Stimulated activated CD8-positive, alpha-beta memory T cell treated with anti-CD3 and anti-CD28 coated beads, Interleukin-4, amount 100 ng/mL, for 24 hours (primary cell): ENCODE results near the gene ZNF571.

ENCODE experiments used
- DNase-seq: peaks from one replicate; pipeline ENCODE4 v3.0.0-alpha.2; 2020; ENCODE audit warnings: low read depth

The ZNF571 gene

GRCh38 chr19:37594304-37594981 lies at the start of gene ZNF571, which contains the start of gene ZNF540:
ZNF571 (minus strand) TSS chr19:37594792; CDS start chr19:37586676, 8,116 bp downstream.
ZNF540 (plus strand) TSS chr19:37594876; CDS start chr19:37598448, 3,572 bp downstream.
- peak; percentile 87 for DNase-seq

GRCh38 chr19:37635076-37636056 lies 40.8 kb upstream of the ZNF571 start:
- DNase-seq = no peak

- DNase-seq = peak; percentile 38
Measured at GRCh38 chr19:37594982-37595382, 390 bp upstream of the ZNF571 start.

- no peak for DNase-seq
Measured at GRCh38 chr19:37593996-37594303, 642 bp downstream of the ZNF571 start.

- no peak for DNase-seq
Measured at GRCh38 chr19:37583340-37583739, 11.3 kb downstream of the ZNF571 start.

GRCh38 chr19:37572203-37572602 lies 22.4 kb downstream of the ZNF571 start:
- no peak for DNase-seq

GRCh38 chr19:37565370-37565669 lies 29.3 kb downstream of the ZNF571 start:
- no peak for DNase-seq

- DNase-seq = no peak
Measured at GRCh38 chr19:37564624-37565369, 29.8 kb downstream of the ZNF571 start.

- DNase-seq = no peak
Measured at GRCh38 chr19:37563518-37563917, 31.1 kb downstream of the ZNF571 start.

GRCh38 chr19:37551129-37551993 lies 43.2 kb downstream of the ZNF571 start:
- peak; percentile 10 for DNase-seq

- DNase-seq = no peak
Measured at GRCh38 chr19:37537391-37537947, 57.1 kb downstream of the ZNF571 start.

GRCh38 chr19:37519890-37520289 lies 74.7 kb downstream of the ZNF571 start:
- no peak for DNase-seq
